GM12878 (cell line): ENCODE measurements around the gene PPP2R3C. TPM values are rescaled to one million over a fixed set of nuclear protein-coding genes. Genes with fewer than 3 reads are reported as not detected.

ENCODE experiments used
- ATAC-seq: fragments of 200-7000 bp; cut with Tn5 transposase; 3 replicates; pipeline ENCODE4 v1.9.1; 2020; ENCODE audit warnings: mild to moderate bottlenecking, moderate library complexity
- BruUV-seq: library from RNA; stranded (reverse); fragments of 400-500 nt; replicated peaks from 2 replicates; lab custom pipeline; 2021; lab: Mats Ljungman, UMichigan
- CTCF ChIA-PET: fragments of 300-600 bp; sonication (Branson Sonifier 250); formaldehyde crosslinking; extraction: SDS; loops from one replicate; lab custom pipeline; 2021; ENCODE audit warnings: inconsistent platforms; lab: Yijun Ruan, JAX
- POLR2A ChIA-PET: fragments of 350-600 bp; formaldehyde crosslinking; extraction: SDS; loops from one replicate; lab custom pipeline; 2021; ENCODE audit warnings: inconsistent platforms; lab: Charles Lee
- RAD21 ChIA-PET: fragments of 300-600 bp; sonication (Branson Sonifier 250); formaldehyde crosslinking; loops from one replicate; lab custom pipeline; 2023; ENCODE audit warnings: antibody characterized with exemption; ENCODE audit not compliant: unreplicated experiment; lab: Charles Lee
- SMC1A ChIA-PET: fragments of 300-600 bp; sonication (Branson Sonifier 250); formaldehyde crosslinking; loops from one replicate; lab custom pipeline; 2023; ENCODE audit not compliant: unreplicated experiment, uncharacterized antibody; lab: Charles Lee
- DNase-seq: peaks from one replicate; pipeline ENCODE4 v3.0.0-alpha.2; 2011; ENCODE audit warnings: low read depth, low spot score
- FAIRE-seq: peaks from 3 replicates; lab custom pipeline; 2011; peaks lifted over from hg19 to GRCh38; lab: Jason Lieb, UNC
- H2AFZ ChIP-seq: 2 replicates; pipeline ENCODE4 v1.6.0; 2011; ENCODE audit warnings: low read depth, low read length, control low read depth; ENCODE audit not compliant: control insufficient read depth
- H3K27ac ChIP-seq: 2 replicates; pipeline ENCODE4 v1.5.1; 2011; ENCODE audit warnings: control low read depth; ENCODE audit not compliant: control insufficient read depth, insufficient read depth
- H3K27me3 ChIP-seq, 2 experiments: replicated peaks in 1 of 2; 2 replicates each; pipeline versions ENCODE4 v1.6.0 to v1.6.1; 2011; ENCODE audit warnings: low read length in 1 of 2; ENCODE audit not compliant: control insufficient read depth in 2 of 2, insufficient read depth in 2 of 2
- H3K36me3 ChIP-seq, 2 experiments: 2 replicates each; pipeline ENCODE4 v1.5.1; 2011; ENCODE audit warnings: low read length in 1 of 2; ENCODE audit not compliant: control insufficient read depth in 2 of 2, insufficient read depth in 2 of 2
- H3K4me1 ChIP-seq: 2 replicates; pipeline ENCODE4 v1.6.1; 2011; ENCODE audit warnings: mild to moderate bottlenecking, low read length, moderate library complexity, mixed read lengths; ENCODE audit not compliant: control insufficient read depth, insufficient read depth
- H3K4me2 ChIP-seq: 2 replicates; pipeline ENCODE4 v1.6.0; 2011; ENCODE audit warnings: control low read depth; ENCODE audit not compliant: control insufficient read depth, insufficient read depth
- H3K4me3 ChIP-seq: fragments of 200-600 bp; sonication (generic); 2 replicates; pipeline ENCODE4 v1.5.1; 2016
- H3K79me2 ChIP-seq: 2 replicates; pipeline ENCODE4 v1.6.0; 2011; ENCODE audit warnings: low read length; ENCODE audit not compliant: control insufficient read depth, insufficient read depth
- H3K9ac ChIP-seq: 2 replicates; pipeline ENCODE4 v1.8.0; 2011; ENCODE audit warnings: low read length, control low read depth, mixed read lengths; ENCODE audit not compliant: control insufficient read depth, insufficient read depth
- H3K9me3 ChIP-seq: replicated peaks from 3 replicates; pipeline ENCODE4 v1.5.1; 2011; ENCODE audit warnings: mild to moderate bottlenecking, low read length; ENCODE audit not compliant: control insufficient read depth, insufficient read depth
- H4K20me1 ChIP-seq: 2 replicates; pipeline ENCODE4 v1.6.0; 2011; ENCODE audit not compliant: control insufficient read depth, insufficient read depth
- CBFB ChIP-seq: IDR thresholded peaks from 2 replicates; pipeline ENCODE4 v1.6.1; 2016; ENCODE audit warnings: antibody characterized with exemption, low read depth
- HCFC1 ChIP-seq: fragments of 150-350 bp; IDR thresholded peaks from 2 replicates; pipeline ENCODE4 v1.6.1; 2014; ENCODE audit warnings: low read length
- HDAC2 ChIP-seq: fragments of 200-600 bp; sonication (generic); IDR thresholded peaks from 2 replicates; pipeline ENCODE4 v1.6.1; 2017
- KLF5 ChIP-seq: fragments of 450-650 bp; IDR thresholded peaks from 2 replicates; pipeline ENCODE4 v1.6.1; 2014; ENCODE audit warnings: mild to moderate bottlenecking; ENCODE audit not compliant: partially characterized antibody
- POLR2AphosphoS2 ChIP-seq: IDR thresholded peaks from 2 replicates; pipeline ENCODE4 v1.6.1; 2011; ENCODE audit warnings: low read depth, mild to moderate bottlenecking, low read length, improper control_type of control experiment, moderate library complexity
- RB1 ChIP-seq: fragments of 450-650 bp; formaldehyde crosslinking; IDR thresholded peaks from 2 replicates; pipeline ENCODE4 v1.6.1; 2017; ENCODE audit warnings: mild to moderate bottlenecking, borderline replicate concordance
- RFX5 ChIP-seq: IDR thresholded peaks from 2 replicates; pipeline ENCODE4 v1.6.1; 2011; ENCODE audit warnings: low read depth, low read length, improper control_type of control experiment
- STAT3 ChIP-seq: IDR thresholded peaks from 2 replicates; pipeline ENCODE4 v1.6.1; 2011; ENCODE audit warnings: low read depth, low read length, improper control_type of control experiment
- TCF3 ChIP-seq: IDR thresholded peaks from 2 replicates; pipeline ENCODE4 v1.6.1; 2012; ENCODE audit warnings: low read depth, mild to moderate bottlenecking, low read length, borderline replicate concordance; ENCODE audit not compliant: insufficient read depth
- ZNF24 ChIP-seq: fragments of 450-650 bp; IDR thresholded peaks from 2 replicates; pipeline ENCODE4 v1.6.1; 2017; ENCODE audit warnings: antibody characterized with exemption, mild to moderate bottlenecking
- WGBS: methylation state at CpG from one replicate; pipeline ENCODE4 v1.1.6; 2016; ENCODE audit warnings: low lambda C conversion rate; ENCODE audit not compliant: insufficient replicate concordance, insufficient coverage; ENCODE audit errors: missing lambda C conversion rate; 5-methylcytosine and 5-hydroxymethylcytosine counted together
- in situ Hi-C: fragments of 300-500 bp; cut with MboI; formaldehyde crosslinking; loops from 9 replicates; pipeline ENCODE4 v1.14.3; 2018; ENCODE audit warnings: mixed read lengths
- intact Hi-C: fragments of 100-400 bp; cut with micrococcal nuclease; formaldehyde crosslinking; loops from one replicate; pipeline ENCODE4 v1.14.2; 2022; ENCODE audit not compliant: unreplicated experiment
- polyA plus RNA-seq, 11 experiments: library from polyadenylated mRNA; depleted of rRNA in 4 of 11; unstranded in 6 of 11; stranded (reverse) in 5 of 11; fragments of >200 nt; fragmentation: Nextera tagmentation in 4 of 11; fragmentation: Illumina TruSeq in 1 of 11; extraction: Ambion mirVana in 4 of 11; extraction: Trizol in 1 of 11; gene quantifications; 1 replicate in 1 of 11; 2 replicates in 10 of 11; pipeline versions ENCODE4 v1.2.1 to v1.2.3, GENCODE V29; 2011 to 2016; ENCODE audit warnings: inconsistent platforms in 2 of 11, missing spikeins in 2 of 11, low read depth in 1 of 11
- total RNA-seq, 4 experiments: library from RNA; depleted of rRNA in 3 of 4; stranded (reverse); fragments of >200 nt in 3 of 4; fragmentation: Illumina TruSeq in 1 of 4; extraction: Trizol in 1 of 4; gene quantifications; 2 replicates each; pipeline versions ENCODE4 v1.2.1 to v1.2.3, GENCODE V29; 2013 to 2021
- TF ChIP-seq, protein P1 (sequence below): fragments of 450-650 bp; IDR thresholded peaks from 2 replicates; pipeline ENCODE4 v1.6.1; 2018; ENCODE audit warnings: borderline replicate concordance, mild to moderate bottlenecking; ENCODE audit not compliant: partially characterized antibody
- TF ChIP-seq, protein P2 (sequence below): fragments of 450-650 bp; IDR thresholded peaks from 2 replicates; pipeline ENCODE4 v1.6.1; 2016; ENCODE audit warnings: mild to moderate bottlenecking, moderate library complexity, borderline replicate concordance
- TF ChIP-seq, protein P3 (sequence below): IDR thresholded peaks from 2 replicates; pipeline ENCODE4 v1.6.1; 2011; ENCODE audit warnings: borderline replicate concordance, low read depth, mild to moderate bottlenecking, moderate library complexity, mixed read lengths, low read length; ENCODE audit not compliant: insufficient read depth; ENCODE audit errors: extremely low read length

The PPP2R3C gene
- total and polyA plus RNA-seq, 10 of the 15 experiments (the other 5 are each of a cell fraction or from before 2014, with no cell fraction given), result 27.6 to 80.5 (median 42.9) TPM

DNA sequence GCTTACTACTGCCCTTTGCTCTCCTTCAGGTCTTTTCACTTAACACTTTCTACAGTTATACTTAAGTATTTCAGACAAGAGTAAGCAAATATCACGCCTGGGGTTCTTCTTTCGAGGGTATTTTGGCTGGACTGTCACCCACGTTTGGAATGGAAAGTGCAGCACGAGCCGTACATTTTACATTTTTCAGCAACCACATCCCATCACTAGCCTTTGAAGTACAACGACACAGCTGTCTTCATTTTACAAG lies 76.1 kb downstream of the PPP2R3C start:
- Histone ChIP-seq H3K4me1 (peaks cover 6% of the 10 kb centered on the region; the same call in 1 of the 2 replicates), H4K20me1 (no peaks in the 10 kb centered on the region), H2AFZ (peak overlapping the region; percentile 54), H3K79me2 (peaks cover 3% of the 10 kb centered on the region), H3K27ac (peak overlapping the region; percentile 67), H3K27me3 (no peaks in the 10 kb centered on the region), H3K4me2 (peak overlapping the region; percentile 68), H3K36me3 (no peaks in the 10 kb centered on the region), H3K4me3 (peak overlapping the region; percentile 80), H3K9ac (peak overlapping the region; percentile 73), H3K9me3 (no peaks in the 10 kb centered on the region)
- BruUV-seq, result no TSS peak
- ChIA-PET CTCF (interaction anchor here (0.9 to 3.1 kb wide), 3 partner anchors 63 to 370 kb away, joined by 3 to 20 read pairs (median 4); partner anchors contain the start of gene SRP54), POLR2A (interaction anchor here (0.8 to 3.5 kb wide), 11 partner anchors 48 to 371 kb away, joined by 3 to 37 read pairs (median 4); partner anchors contain the start of genes BAZ1A, PPP2R3C, PRORP and SRP54), SMC1A (interaction anchor here (0.6 to 2.2 kb wide), 4 partner anchors 15 to 371 kb away, joined by 3 to 7 read pairs (median 4); partner anchors contain the start of gene PPP2R3C), RAD21 (interaction anchor here (0.8 to 2.1 kb wide), 11 partner anchors 16 to 376 kb away, joined by 3 to 29 read pairs (median 4); partner anchors contain the start of genes BAZ1A, PPP2R3C and SRP54)
- no peak for DNase-seq
- 0% methylated on average over 6 of the region's 6 CpGs for WGBS
- no peak for FAIRE-seq
- in situ Hi-C loops (loop anchor here (10.0 kb wide), 1 partner anchor 369 kb away; no protein-coding TSS in a partner anchor), intact Hi-C loops (loop anchor here (1.0 to 5.0 kb wide), 4 partner anchors 63 to 372 kb away; partner anchors contain the start of genes PRORP and SRP54)
- no peak for ATAC-seq
- TF ChIP-seq CBFB (no peak), ZNF24 (no peak), HDAC2 (no peak), RFX5 (no peak), HCFC1 (no peak), KLF5 (no peak), TCF3 (no peak), POLR2AphosphoS2 (no peak), RB1 (no peak), STAT3 (no peak)
- TF ChIP-seq, protein P1, sequence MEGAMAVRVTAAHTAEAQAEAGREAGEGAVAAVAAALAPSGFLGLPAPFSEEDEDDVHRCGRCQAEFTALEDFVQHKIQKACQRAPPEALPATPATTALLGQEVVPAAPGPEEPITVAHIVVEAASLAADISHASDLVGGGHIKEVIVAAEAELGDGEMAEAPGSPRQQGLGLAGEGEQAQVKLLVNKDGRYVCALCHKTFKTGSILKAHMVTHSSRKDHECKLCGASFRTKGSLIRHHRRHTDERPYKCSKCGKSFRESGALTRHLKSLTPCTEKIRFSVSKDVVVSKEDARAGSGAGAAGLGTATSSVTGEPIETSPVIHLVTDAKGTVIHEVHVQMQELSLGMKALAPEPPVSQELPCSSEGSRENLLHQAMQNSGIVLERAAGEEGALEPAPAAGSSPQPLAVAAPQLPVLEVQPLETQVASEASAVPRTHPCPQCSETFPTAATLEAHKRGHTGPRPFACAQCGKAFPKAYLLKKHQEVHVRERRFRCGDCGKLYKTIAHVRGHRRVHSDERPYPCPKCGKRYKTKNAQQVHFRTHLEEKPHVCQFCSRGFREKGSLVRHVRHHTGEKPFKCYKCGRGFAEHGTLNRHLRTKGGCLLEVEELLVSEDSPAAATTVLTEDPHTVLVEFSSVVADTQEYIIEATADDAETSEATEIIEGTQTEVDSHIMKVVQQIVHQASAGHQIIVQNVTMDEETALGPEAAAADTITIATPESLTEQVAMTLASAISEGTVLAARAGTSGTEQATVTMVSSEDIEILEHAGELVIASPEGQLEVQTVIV, result no peak
- TF ChIP-seq, protein P2, sequence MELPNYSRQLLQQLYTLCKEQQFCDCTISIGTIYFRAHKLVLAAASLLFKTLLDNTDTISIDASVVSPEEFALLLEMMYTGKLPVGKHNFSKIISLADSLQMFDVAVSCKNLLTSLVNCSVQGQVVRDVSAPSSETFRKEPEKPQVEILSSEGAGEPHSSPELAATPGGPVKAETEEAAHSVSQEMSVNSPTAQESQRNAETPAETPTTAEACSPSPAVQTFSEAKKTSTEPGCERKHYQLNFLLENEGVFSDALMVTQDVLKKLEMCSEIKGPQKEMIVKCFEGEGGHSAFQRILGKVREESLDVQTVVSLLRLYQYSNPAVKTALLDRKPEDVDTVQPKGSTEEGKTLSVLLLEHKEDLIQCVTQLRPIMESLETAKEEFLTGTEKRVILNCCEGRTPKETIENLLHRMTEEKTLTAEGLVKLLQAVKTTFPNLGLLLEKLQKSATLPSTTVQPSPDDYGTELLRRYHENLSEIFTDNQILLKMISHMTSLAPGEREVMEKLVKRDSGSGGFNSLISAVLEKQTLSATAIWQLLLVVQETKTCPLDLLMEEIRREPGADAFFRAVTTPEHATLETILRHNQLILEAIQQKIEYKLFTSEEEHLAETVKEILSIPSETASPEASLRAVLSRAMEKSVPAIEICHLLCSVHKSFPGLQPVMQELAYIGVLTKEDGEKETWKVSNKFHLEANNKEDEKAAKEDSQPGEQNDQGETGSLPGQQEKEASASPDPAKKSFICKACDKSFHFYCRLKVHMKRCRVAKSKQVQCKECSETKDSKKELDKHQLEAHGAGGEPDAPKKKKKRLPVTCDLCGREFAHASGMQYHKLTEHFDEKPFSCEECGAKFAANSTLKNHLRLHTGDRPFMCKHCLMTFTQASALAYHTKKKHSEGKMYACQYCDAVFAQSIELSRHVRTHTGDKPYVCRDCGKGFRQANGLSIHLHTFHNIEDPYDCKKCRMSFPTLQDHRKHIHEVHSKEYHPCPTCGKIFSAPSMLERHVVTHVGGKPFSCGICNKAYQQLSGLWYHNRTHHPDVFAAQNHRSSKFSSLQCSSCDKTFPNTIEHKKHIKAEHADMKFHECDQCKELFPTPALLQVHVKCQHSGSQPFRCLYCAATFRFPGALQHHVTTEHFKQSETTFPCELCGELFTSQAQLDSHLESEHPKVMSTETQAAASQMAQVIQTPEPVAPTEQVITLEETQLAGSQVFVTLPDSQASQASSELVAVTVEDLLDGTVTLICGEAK, result no peak
- TF ChIP-seq, protein P3, sequence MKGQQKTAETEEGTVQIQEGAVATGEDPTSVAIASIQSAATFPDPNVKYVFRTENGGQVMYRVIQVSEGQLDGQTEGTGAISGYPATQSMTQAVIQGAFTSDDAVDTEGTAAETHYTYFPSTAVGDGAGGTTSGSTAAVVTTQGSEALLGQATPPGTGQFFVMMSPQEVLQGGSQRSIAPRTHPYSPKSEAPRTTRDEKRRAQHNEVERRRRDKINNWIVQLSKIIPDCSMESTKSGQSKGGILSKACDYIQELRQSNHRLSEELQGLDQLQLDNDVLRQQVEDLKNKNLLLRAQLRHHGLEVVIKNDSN, result no peak
